Omental fat pad (tissue), 4 donors: Measurements from ENCODE around the gene HLA-E. TPM values are rescaled to one million over a fixed set of nuclear protein-coding genes. Genes with fewer than 3 reads are reported as not detected.

Source experiments
- ATAC-seq: fragments of 150-250 bp; one replicate; pipeline ENCODE4 v1.9.1; 2016; ENCODE audit warnings: mild to moderate bottlenecking, moderate library complexity; ENCODE audit not compliant: low FRiP score
- DNase-seq: peaks from one replicate; pipeline ENCODE4 v3.0.0-alpha.2; 2019; ENCODE audit warnings: low spot score
- total RNA-seq, 4 donors: library from RNA; depleted of rRNA; stranded (reverse); fragments of >200 nt; gene quantifications; one replicate each; pipeline ENCODE4 v1.1.0, GENCODE V29; 2016
- TF ChIP-seq, protein P1 (sequence below), 3 donors: fragments of 450-650 bp; IDR thresholded peaks; one replicate each; pipeline ENCODE4 v1.5.1; 2016 to 2017; ENCODE audit warnings: antibody characterized with exemption in 3 of 3, mild to moderate bottlenecking in 3 of 3, moderate library complexity in 2 of 3

Gene HLA-E
- total RNA-seq, 4 donors from 2014 or later, result 562 to 1,653 (median 781) TPM

- ATAC-seq, result no peak
- TF ChIP-seq, protein P1, sequence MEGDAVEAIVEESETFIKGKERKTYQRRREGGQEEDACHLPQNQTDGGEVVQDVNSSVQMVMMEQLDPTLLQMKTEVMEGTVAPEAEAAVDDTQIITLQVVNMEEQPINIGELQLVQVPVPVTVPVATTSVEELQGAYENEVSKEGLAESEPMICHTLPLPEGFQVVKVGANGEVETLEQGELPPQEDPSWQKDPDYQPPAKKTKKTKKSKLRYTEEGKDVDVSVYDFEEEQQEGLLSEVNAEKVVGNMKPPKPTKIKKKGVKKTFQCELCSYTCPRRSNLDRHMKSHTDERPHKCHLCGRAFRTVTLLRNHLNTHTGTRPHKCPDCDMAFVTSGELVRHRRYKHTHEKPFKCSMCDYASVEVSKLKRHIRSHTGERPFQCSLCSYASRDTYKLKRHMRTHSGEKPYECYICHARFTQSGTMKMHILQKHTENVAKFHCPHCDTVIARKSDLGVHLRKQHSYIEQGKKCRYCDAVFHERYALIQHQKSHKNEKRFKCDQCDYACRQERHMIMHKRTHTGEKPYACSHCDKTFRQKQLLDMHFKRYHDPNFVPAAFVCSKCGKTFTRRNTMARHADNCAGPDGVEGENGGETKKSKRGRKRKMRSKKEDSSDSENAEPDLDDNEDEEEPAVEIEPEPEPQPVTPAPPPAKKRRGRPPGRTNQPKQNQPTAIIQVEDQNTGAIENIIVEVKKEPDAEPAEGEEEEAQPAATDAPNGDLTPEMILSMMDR (IDR thresholded peaks at IDR 0.05), result no peak
- no peak for DNase-seq
Observed at GRCh38 chr6:30530014-30530413, 40.7 kb downstream of the HLA-E start.

DNA sequence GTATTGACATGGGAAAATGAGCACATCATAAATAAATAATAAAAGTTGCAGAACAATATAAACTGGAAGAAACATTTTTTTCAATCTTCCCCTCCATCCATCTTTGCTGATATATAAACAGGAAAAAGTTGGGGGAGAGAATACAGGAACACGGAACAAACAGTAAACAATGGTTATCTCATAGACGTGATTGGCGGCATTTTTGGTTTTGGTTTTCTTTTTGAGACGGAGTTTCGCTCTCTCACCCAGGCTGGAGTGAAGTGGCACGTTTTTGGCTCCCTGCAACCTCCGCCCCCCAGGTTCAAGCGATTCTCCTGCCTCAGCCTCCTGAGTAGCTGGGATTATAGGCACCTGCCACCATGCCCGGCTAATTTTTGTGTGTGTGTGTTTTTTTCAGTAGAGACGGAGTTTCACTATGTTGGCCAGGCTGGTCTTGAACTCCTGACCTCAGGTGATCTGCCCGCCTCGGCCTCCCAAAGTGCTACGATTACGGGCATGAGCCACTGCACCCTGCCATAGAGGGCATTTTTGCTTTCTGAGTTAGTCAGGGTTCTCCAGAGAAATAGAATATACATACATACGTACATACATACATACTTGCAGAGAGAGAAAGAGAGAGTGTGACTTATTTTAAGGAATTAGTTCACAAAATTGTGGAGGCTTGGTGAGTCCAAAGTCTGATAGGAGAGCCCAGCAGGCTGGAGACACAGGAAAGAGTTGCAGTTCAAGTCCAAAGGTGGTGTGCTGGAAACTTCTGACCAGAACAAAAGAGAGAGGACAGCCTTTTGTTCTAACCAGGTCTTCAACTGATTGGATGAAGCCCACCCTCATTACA is 44.4 kb downstream of the HLA-E start:
- ATAC-seq, result no peak
- TF ChIP-seq, protein P1 (IDR thresholded peaks at IDR 0.05), result no peak
- no peak for DNase-seq

GRCh38 chr6:30537931-30538330 is 48.6 kb downstream of the HLA-E start:
- ATAC-seq, result no peak
- TF ChIP-seq, protein P1 (IDR thresholded peaks at IDR 0.05), result no peak
- DNase-seq, result no peak

DNA sequence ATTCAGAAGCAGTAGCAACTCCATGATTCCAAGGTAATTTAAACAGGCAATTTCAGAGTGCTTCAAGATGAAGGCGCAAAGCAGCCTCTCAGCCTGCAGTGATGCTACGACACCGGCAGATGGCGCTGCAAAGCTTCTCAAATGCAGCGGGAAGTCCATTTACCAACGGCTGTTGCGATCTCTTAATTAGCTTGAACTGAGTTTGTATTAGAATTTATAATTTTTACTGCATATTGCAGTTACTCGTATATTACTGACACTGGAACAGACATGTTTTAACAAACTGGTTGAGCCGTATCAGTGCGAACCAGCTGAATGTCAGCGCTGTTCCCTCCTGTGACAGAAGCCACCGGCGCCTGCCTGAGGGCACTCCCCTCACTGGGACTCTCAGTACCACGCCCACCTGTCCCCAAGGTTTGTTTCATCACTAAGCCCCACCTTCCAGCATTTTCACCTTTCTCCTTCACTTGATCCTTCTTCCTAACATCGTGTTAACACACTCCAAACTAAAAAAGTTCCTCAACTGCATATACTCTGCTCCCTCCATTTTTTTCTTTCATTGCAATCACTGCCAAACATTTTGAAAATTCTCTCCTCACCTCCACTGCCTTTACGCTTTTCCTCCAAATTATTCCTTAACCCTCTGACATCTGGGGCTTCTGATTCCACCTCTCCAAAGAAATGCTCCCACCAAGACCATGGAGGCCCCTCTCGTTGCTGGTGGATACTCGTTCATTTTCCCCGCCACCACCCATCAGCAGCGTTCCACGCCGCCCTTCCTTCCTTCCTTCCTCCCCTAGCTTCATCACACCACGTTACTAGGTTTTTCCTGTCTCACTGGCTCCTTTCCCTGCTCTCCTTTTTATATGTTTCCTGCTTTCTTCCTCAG is 52.5 kb downstream of the HLA-E start:
- ATAC-seq (peak; percentile 65), DNase-seq (no peak)
- TF ChIP-seq, protein P1 (IDR thresholded peaks at IDR 0.05), result peak in 2 of 3 donors; percentile 47 to 82

GRCh38 chr6:30542404-30542725 is 53.1 kb downstream of the HLA-E start:
- DNase-seq (no peak), ATAC-seq (no peak)
- TF ChIP-seq, protein P1 (IDR thresholded peaks at IDR 0.05), result no peak

GRCh38 chr6:30542915-30543314 is 53.6 kb downstream of the HLA-E start:
- TF ChIP-seq, protein P1 (IDR thresholded peaks at IDR 0.05), result no peak
- ATAC-seq (no peak), DNase-seq (no peak)

Other genes with a start within 250 kb of the HLA-E start
- gene TRIM39, start 162.6 kb upstream of the HLA-E start, total RNA-seq, result 10 to 100 TPM; 10.4 to 17.2 (median 15.2) TPM
- 10 to 100 TPM; 36.6 to 53.8 (median 48.1) TPM for gene RPP21, start 144.4 kb upstream of the HLA-E start, total RNA-seq
- 10 to 100 TPM; 40.1 to 50.6 (median 43.7) TPM for gene GNL1, start 67.0 kb downstream of the HLA-E start, total RNA-seq
- 10 to 100 TPM in 1 of 4 donors, 1 to 10 TPM in 3; 5.0 to 10.4 (median 7.5) TPM for gene PRR3, start 67.8 kb downstream of the HLA-E start, total RNA-seq
- gene ABCF1, start 81.9 kb downstream of the HLA-E start, total RNA-seq, result 10 to 100 TPM; 34.4 to 86.0 (median 51.1) TPM
- gene PPP1R10, start 127.7 kb downstream of the HLA-E start, total RNA-seq, result 10 to 100 TPM; 26.3 to 89.4 (median 42.0) TPM
- gene MRPS18B, start 128.3 kb downstream of the HLA-E start, total RNA-seq, result 10 to 100 TPM; 35.7 to 67.4 (median 43.0) TPM
- 1 to 10 TPM; 3.2 to 7.1 (median 5.8) TPM for gene ATAT1, start 137.4 kb downstream of the HLA-E start, total RNA-seq
- 10 to 100 TPM in 1 of 4 donors, 1 to 10 TPM in 3; 4.7 to 11.2 (median 7.3) TPM for gene C6orf136, start 157.6 kb downstream of the HLA-E start, total RNA-seq
- 10 to 100 TPM; 19.5 to 28.1 (median 24.3) TPM for gene DHX16, start 183.5 kb downstream of the HLA-E start, total RNA-seq
- 10 to 100 TPM; 25.5 to 55.7 (median 43.4) TPM for gene PPP1R18, start 197.1 kb downstream of the HLA-E start, total RNA-seq
- 1 to 10 TPM; 2.9 to 5.8 (median 3.7) TPM for gene NRM, start 201.5 kb downstream of the HLA-E start, total RNA-seq
- 10 to 100 TPM in 1 of 4 donors, 1 to 10 TPM in 3; 6.2 to 15.0 (median 7.2) TPM for gene MDC1, start 227.8 kb downstream of the HLA-E start, total RNA-seq
- gene TUBB, start 230.8 kb downstream of the HLA-E start, total RNA-seq, result 100 to 1,000 TPM; 229 to 281 (median 256) TPM